Prostate gland (tissue), 2 donors: ENCODE data around the gene VPS18.

ENCODE experiments used
- CTCF ChIP-seq, 4 experiments: fragments of 200-600 bp in 2 of 4; fragments of 450-650 bp in 2 of 4; sonication (generic) in 2 of 4; IDR thresholded peaks; 1 replicate in 3 of 4; 2 replicates in 1 of 4; pipeline ENCODE4 v1.5.1; 2016 to 2019; ENCODE audit warnings: antibody characterized with exemption in 4 of 4, mild to moderate bottlenecking in 2 of 4, moderate library complexity in 2 of 4
- POLR2A ChIP-seq: fragments of 450-650 bp; IDR thresholded peaks from one replicate; pipeline ENCODE4 v1.6.1; 2016; ENCODE audit warnings: antibody characterized with exemption, mild to moderate bottlenecking
- POLR2AphosphoS5 ChIP-seq: sonication (generic); formaldehyde crosslinking; IDR thresholded peaks from one replicate; pipeline ENCODE4 v1.6.1; 2017; ENCODE audit warnings: antibody characterized with exemption

DNA sequence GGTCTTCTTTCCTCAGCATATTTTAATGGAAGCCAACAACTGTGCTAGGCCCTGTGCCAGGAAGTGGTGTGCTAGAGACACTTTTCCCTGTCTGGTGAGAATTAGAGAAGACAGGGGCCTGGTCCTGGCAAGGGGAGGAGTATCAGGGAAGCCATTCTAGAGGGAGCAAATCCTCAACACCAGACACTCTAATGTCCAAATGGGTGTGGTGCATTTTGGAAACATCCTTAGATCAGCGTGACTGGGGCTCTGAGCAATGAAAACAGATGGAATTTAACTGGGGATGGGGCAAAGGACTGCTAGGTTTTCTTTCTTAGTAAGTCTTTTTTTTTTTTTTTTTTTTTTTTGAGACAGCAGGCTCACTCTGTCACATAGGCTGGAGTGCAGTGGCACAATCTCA lies 7.7 kb upstream of the VPS18 start:
- TF ChIP-seq POLR2A: no peak
- no peak for TF ChIP-seq CTCF (IDR thresholded peaks at IDR 0.05)
- no peak for TF ChIP-seq POLR2AphosphoS5
